GM18526 (cell line): ENCODE results near the gene WNT3.

ENCODE experiments used
- POLR2A ChIP-seq: IDR thresholded peaks from 3 replicates; pipeline ENCODE4 v1.6.1; 2011; ENCODE audit not compliant: insufficient read length; ENCODE audit errors: extremely low read depth

The WNT3 gene

DNA sequence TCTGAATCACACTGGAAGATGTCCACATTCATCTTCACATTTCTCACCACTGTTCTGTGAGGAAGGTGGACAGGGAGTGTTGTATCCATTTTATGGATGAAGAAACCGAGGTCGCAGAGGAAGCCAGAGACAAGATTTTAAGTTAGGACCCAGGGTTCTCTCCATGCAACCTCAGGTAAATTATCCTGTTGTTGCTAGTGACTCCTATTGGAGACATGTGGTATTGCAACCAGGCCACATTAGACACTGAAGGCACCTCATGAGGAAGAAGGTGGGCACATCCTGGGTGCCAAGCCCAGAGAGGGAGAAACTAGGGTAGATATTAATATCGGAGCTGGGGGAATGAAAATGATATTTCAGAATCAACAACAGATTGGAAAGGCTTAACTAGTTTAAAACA is 24.3 kb upstream of the WNT3 start:
- TF ChIP-seq POLR2A: no peak

DNA sequence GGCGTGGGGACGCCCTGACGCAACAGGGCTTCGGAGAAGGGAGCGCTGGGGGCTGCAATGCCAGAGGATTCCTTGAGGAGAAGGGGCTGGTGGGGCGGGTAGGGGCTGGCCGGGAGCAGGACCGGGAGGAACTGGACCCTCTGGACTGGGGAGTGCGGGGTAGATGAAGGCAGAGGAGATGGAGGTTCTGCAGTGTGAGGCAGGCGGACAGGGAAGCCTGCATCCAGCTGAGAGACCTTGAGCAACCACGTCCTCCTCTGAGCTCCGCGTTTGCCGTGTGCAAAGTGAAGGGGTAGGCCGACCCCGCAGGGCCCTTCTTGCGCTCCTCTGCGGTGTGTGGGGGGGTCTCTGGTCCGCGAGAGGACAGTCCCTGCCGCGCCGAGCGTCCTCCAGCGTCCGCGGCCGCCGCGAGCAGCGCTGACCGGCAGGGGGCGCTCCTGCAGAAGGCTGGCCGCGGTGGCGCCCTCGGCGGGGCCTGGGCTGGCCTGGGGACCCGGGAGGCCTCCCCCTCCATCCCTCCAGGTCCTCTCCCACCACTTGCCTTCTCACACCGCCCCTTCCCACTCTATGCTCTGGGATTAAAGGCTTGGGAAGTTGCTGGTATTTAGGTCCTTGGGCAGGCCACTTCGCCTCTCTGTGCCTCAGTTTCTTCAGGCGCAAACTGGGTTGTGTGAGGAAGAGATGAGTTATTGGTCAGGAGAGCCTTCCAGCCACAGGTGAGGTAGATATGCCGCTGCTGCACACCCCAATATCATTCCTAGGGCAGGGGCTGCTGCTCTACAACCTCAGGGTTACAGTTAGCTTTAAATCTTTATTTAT is 23.3 kb upstream of the WNT3 start:
- TF ChIP-seq POLR2A: no peak

DNA sequence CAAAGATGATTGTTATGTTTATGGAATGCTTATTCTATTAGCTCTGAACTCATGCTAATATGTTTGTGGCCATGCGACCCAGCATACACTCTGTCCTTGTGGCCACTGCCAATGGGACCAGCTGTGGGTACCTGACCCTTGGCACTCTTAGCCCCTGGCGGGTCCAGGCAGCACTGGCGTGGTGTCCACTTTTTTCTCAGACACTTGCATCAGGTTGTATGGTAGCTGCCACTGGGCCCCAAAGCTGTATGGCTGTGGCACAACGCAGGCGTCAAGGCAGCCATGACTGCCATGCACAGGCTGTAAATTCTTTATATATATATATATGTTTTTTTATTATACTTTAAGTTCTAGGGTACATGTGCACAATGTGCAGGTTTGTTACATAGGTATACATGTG is 20.7 kb upstream of the WNT3 start:
- no peak for TF ChIP-seq POLR2A

DNA sequence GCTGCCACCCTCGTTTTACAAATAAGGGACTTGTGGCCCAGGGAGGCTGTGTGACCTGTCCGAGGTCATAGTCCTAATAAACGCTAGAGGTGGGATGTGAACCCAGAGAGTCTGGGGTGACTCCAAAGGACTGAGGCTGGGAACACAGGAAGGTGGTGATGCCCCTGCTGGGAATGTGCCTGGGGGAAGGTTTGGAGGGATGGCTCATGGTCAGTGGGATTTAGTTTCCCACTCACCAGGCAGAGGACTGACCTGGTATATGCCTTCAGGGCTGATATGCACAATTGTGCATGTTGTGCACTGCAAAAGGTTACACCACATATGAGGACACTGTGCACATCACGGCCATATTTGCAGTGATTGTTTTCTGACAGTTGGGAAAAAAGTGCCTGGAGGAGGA is 19.0 kb upstream of the WNT3 start:
- no peak for TF ChIP-seq POLR2A

GRCh38 chr17:46836500-46836899 is 18.0 kb upstream of the WNT3 start:
- TF ChIP-seq POLR2A: no peak

DNA sequence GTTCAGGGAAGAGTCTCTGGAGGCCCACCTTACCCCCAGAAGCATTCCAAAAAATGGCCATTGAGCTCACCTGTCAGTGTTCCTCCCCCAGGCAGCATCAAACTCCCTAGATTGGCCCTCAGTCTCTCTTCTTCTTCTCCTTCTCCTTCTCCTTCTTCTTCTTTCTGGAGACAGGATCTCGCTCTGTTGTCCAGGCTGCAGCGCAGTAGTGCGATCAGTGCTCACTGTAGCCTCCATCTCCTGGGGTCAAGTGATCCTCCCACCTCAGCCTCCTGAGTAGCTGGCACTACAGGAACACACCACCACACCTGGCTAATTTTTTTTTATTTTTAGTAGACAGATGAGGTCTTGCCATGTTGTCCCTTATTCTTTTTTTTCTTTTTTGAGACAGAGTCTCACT is 16.4 kb upstream of the WNT3 start:
- TF ChIP-seq POLR2A: no peak

DNA sequence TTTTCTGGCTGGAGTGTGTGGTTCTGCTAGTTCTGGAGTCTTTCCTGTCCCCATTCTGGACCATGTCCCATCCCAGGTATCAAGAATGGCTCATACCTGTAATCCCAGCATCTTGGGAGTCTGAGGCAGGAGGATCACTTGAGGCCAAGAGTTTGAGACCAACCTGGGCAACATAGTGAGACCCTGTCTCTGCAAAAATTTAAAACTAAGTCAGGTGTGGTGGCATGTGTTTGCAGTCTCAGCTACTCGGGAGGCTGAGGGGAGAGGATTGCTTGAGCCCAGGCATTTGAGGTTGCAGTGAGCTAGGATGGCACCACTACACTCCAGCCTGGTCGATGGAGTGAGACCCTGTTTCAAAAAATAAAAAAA is 15.3 kb upstream of the WNT3 start:
- TF ChIP-seq POLR2A: no peak

DNA sequence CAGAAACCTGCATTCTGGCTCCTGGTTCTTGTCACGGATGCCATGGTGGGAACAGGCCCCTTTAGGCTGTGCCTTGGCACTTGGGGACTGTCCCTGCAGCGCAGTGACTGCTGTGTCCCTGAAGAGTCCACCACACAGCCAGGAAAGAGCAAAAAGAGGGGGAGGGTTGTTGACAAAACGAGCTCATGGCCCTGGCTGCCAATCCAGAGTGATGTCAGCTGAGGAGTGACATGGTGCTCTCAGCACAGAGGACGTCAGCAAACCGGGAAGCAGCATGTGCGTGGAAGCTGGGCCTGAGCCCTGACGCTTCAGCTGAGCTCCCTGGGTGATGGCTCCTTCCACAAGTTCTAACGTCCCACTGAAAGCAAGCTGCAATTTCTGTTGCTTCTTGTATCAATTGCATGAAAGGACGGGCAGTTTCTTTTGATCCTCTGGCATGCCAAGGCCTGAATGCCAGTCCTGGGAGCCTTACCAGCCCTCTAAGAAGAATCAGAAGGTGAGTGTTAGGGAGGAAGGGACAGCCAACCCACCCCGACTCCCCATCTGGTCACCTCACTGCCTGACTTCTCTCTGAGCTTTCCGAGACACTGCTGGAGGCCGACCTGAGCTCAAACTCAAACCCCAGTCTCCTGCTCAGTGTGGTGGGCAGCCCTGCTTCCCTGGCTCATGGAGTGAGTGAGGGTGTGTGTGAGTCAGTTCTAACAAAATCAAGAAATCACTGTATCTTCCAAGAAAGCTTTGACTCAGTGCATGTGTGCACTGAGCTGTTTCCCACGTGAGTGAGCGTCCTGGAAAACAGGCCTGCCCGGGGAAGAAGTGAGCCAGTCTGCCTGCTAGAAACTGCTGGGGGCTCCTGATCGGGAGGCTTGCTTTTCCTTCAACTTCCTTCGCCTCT is 14.7 kb upstream of the WNT3 start:
- TF ChIP-seq POLR2A: no peak

DNA sequence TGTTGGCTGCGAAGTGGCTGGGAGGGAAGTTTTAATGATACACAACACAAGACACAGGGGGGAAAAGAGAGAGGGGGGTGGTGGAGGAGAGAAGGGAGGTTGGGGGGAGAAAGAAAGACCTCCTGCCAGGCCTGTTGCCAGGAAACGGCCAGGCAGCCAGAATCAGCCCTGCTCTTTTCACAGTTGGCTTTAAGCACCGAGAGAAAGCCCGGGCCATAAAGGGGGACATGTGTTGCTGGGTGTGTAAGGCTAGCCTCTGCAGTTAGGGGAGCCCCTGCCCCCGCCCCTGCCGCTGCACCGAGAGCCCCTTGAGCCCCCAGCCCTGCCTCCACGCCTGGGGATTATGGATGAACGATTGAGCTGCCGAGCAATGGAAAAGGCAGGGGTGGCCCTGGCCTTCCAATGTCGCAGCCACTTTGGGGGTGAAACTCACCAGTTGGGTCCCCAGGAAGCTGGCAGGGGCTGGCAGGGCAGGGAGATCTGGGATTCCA is 13.9 kb upstream of the WNT3 start:
- no peak for TF ChIP-seq POLR2A

- no peak for TF ChIP-seq POLR2A
These were observed 13.3 kb upstream of the WNT3 start for GRCh38 chr17:46831573-46832330.

GRCh38 chr17:46827274-46827673 is 8.8 kb upstream of the WNT3 start:
- TF ChIP-seq POLR2A: no peak

- no peak for TF ChIP-seq POLR2A
These were observed 7.6 kb upstream of the WNT3 start for GRCh38 chr17:46826116-46826515.

GRCh38 chr17:46823657-46824056 is 5.2 kb upstream of the WNT3 start:
- no peak for TF ChIP-seq POLR2A

DNA sequence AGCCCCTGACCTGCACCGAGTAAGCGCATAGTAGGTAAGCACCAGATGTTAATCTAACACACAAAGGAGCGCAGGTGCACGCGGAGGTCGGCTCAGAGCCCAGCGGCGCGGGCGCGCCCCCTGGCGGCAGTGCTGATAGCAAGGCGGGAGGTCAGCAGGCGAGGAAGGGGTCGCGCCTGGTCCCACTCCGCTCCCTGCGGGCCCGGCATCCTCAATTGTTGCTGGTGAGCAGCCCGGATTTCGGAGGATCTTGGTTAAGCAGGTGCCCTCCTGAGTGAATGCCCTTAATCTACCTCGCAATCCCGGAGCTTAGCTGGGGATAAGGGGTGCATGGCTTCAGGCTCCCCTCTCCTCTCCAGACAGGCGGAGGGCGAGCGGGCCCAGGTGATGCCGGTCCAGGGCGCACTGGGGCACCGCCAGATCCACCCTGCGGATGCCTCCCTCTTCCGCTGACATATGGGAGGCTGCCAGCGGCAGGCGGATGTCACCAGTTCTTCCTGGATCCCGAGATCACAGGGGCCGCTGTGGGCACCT is 4.0 kb upstream of the WNT3 start:
- TF ChIP-seq POLR2A: no peak
